T-helper 2 cell treated with Interferon-gamma antibody and Interleukin-4, amounts not matched to agents 5 μg/mL and 100 μg/mL, for 36 hours (primary cell): ENCODE results near the gene TNS3.

Experiments
- DNase-seq: peaks from one replicate; pipeline ENCODE4 v3.0.0; 2021; ENCODE audit warnings: low spot score
- H3K27ac Mint-ChIP-seq: one replicate; pipeline ENCODE4 v1.8.0; 2021; ENCODE audit warnings: mild to moderate bottlenecking, mixed read lengths
- H3K27me3 Mint-ChIP-seq: one replicate; pipeline ENCODE4 v1.8.0; 2021; ENCODE audit warnings: low read depth, mixed read lengths
- H3K36me3 Mint-ChIP-seq: one replicate; pipeline ENCODE4 v1.8.0; 2021; ENCODE audit warnings: low read depth, mixed read lengths
- H3K4me1 Mint-ChIP-seq: one replicate; pipeline ENCODE4 v1.8.0; 2021; ENCODE audit warnings: low read depth, mixed read lengths
- H3K4me3 Mint-ChIP-seq: one replicate; pipeline ENCODE4 v1.8.0; 2022; ENCODE audit warnings: mild to moderate bottlenecking, moderate library complexity, mixed read lengths
- H3K9me3 Mint-ChIP-seq: one replicate; pipeline ENCODE4 v1.8.0; 2021; ENCODE audit warnings: mixed read lengths

The TNS3 gene

GRCh38 chr7:47247132-47247531 lies 334.8 kb downstream of the TNS3 start:
- Mint-ChIP-seq H3K27ac (no peak overlapping the region), H3K36me3 (no peaks in the 10 kb centered on the region), H3K4me3 (no peak overlapping the region), H3K27me3 (peaks cover 4% of the 10 kb centered on the region), H3K4me1 (no peaks in the 10 kb centered on the region), H3K9me3 (no peaks in the 10 kb centered on the region)
- no peak for DNase-seq

GRCh38 chr7:47244692-47245091 lies 337.2 kb downstream of the TNS3 start:
- H3K9me3 Mint-ChIP-seq, result no peaks in the 10 kb centered on the region
- no peak overlapping the region for H3K27ac Mint-ChIP-seq
- peaks cover 3% of the 10 kb centered on the region for H3K27me3 Mint-ChIP-seq

GRCh38 chr7:47241112-47242065 lies 340.5 kb downstream of the TNS3 start:
- Mint-ChIP-seq H3K4me1 (no peaks in the 10 kb centered on the region), H3K36me3 (no peaks in the 10 kb centered on the region), H3K4me3 (no peak overlapping the region), H3K9me3 (no peaks in the 10 kb centered on the region), H3K27ac (no peak overlapping the region), H3K27me3 (peaks cover 3% of the 10 kb centered on the region)
- DNase-seq, result no peak

More at GRCh38 chr7:47244692-47245091, 337.2 kb downstream of the TNS3 start:
- Mint-ChIP-seq H3K36me3 (no peaks in the 10 kb centered on the region), H3K4me3 (no peak overlapping the region), H3K4me1 (no peaks in the 10 kb centered on the region)
- no peak for DNase-seq

GRCh38 chr7:47239931-47240421 lies 341.9 kb downstream of the TNS3 start:
- no peak for DNase-seq
- Mint-ChIP-seq H3K27me3 (peaks cover 3% of the 10 kb centered on the region), H3K27ac (no peak overlapping the region), H3K36me3 (no peaks in the 10 kb centered on the region), H3K4me1 (no peaks in the 10 kb centered on the region), H3K4me3 (no peak overlapping the region), H3K9me3 (no peaks in the 10 kb centered on the region)

DNA sequence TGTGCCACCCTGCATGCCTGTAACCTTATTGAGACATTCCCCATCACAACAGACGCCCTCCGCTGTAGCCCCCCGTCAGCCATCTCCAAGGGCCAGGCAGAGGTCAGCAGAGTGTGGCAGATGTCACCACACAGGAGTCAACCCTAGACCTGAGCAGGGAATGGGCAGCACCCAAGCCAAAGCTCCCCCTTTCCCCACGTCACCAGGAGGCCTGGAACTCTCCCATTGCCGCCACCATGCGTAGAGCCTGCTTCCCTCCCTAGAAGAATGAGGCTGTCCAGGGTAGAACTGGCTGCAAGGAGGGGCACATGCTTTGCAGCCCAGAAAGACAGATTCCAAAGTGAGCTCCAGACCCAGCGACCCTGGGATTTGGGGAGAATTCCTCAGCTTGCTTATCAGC lies 342.9 kb downstream of the TNS3 start:
- Mint-ChIP-seq H3K27ac (no peak overlapping the region), H3K9me3 (no peaks in the 10 kb centered on the region), H3K36me3 (no peaks in the 10 kb centered on the region), H3K4me1 (no peaks in the 10 kb centered on the region), H3K27me3 (peaks cover 3% of the 10 kb centered on the region), H3K4me3 (no peak overlapping the region)
- no peak for DNase-seq

GRCh38 chr7:47236480-47237129 lies 345.3 kb downstream of the TNS3 start:
- peaks cover 3% of the 10 kb centered on the region for H3K27me3 Mint-ChIP-seq
- DNase-seq, result no peak
- H3K4me1 Mint-ChIP-seq, result no peaks in the 10 kb centered on the region
- no peak overlapping the region for H3K4me3 Mint-ChIP-seq
- H3K9me3 Mint-ChIP-seq, result no peaks in the 10 kb centered on the region
- H3K36me3 Mint-ChIP-seq, result no peaks in the 10 kb centered on the region
- H3K27ac Mint-ChIP-seq, result no peak overlapping the region

GRCh38 chr7:47233996-47234395 lies 347.9 kb downstream of the TNS3 start:
- DNase-seq, result no peak
- no peaks in the 10 kb centered on the region for H3K36me3 Mint-ChIP-seq
- no peaks in the 10 kb centered on the region for H3K27me3 Mint-ChIP-seq
- H3K9me3 Mint-ChIP-seq, result no peaks in the 10 kb centered on the region
- no peaks in the 10 kb centered on the region for H3K4me1 Mint-ChIP-seq
- H3K4me3 Mint-ChIP-seq, result no peak overlapping the region
- H3K27ac Mint-ChIP-seq, result no peak overlapping the region

DNA sequence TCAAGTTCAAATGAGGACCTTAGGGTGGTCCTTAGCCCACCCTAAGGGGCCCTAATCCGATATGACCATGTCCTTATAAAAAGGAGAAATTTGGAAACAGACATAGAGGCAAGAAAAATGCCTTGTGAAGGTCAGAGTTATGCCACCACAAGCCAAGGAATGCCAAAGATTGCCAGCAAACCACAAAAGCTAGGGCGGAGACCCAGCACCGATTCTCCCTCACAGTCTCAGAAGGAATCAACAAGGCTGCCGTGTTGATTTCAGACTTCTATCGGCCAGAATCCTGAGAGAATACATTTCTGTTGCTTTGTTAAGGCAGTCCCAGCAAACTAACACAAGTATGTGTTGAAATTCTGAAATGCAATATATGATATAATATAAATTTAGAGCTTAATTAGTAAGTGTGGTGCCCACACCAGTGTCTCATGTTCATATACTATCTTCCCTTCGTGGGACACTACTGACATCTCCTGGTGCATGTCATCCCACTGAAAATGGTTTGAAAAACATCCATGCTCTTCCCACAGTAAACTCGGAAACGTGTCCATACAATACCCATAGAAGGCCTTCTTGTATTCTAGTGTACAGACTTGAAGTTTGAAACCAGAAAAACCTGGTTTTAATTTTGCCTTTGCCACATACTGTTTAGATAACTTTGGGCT lies 349.0 kb downstream of the TNS3 start:
- Mint-ChIP-seq H3K36me3 (no peaks in the 10 kb centered on the region), H3K27me3 (no peaks in the 10 kb centered on the region), H3K9me3 (no peaks in the 10 kb centered on the region), H3K27ac (no peak overlapping the region), H3K4me1 (no peaks in the 10 kb centered on the region), H3K4me3 (no peak overlapping the region)
- DNase-seq, result no peak

GRCh38 chr7:47231627-47232026 lies 350.3 kb downstream of the TNS3 start:
- no peaks in the 10 kb centered on the region for H3K27me3 Mint-ChIP-seq
- H3K9me3 Mint-ChIP-seq, result no peaks in the 10 kb centered on the region
- H3K27ac Mint-ChIP-seq, result no peak overlapping the region
- no peak for DNase-seq
- no peaks in the 10 kb centered on the region for H3K36me3 Mint-ChIP-seq
- no peak overlapping the region for H3K4me3 Mint-ChIP-seq
- H3K4me1 Mint-ChIP-seq, result no peaks in the 10 kb centered on the region

- H3K4me3 Mint-ChIP-seq, result no peak overlapping the region
- no peaks in the 10 kb centered on the region for H3K27me3 Mint-ChIP-seq
- H3K27ac Mint-ChIP-seq, result no peak overlapping the region
- H3K4me1 Mint-ChIP-seq, result no peaks in the 10 kb centered on the region
- no peak for DNase-seq
- no peaks in the 10 kb centered on the region for H3K9me3 Mint-ChIP-seq
- H3K36me3 Mint-ChIP-seq, result no peaks in the 10 kb centered on the region
Observed at GRCh38 chr7:47231032-47231431, 350.9 kb downstream of the TNS3 start.

- H3K4me3 Mint-ChIP-seq, result no peak overlapping the region
- H3K27me3 Mint-ChIP-seq, result no peaks in the 10 kb centered on the region
- no peak overlapping the region for H3K27ac Mint-ChIP-seq
- H3K9me3 Mint-ChIP-seq, result no peaks in the 10 kb centered on the region
- no peaks in the 10 kb centered on the region for H3K36me3 Mint-ChIP-seq
- no peak for DNase-seq
- H3K4me1 Mint-ChIP-seq, result no peaks in the 10 kb centered on the region
Observed at GRCh38 chr7:47228386-47229014, 353.4 kb downstream of the TNS3 start.

DNA sequence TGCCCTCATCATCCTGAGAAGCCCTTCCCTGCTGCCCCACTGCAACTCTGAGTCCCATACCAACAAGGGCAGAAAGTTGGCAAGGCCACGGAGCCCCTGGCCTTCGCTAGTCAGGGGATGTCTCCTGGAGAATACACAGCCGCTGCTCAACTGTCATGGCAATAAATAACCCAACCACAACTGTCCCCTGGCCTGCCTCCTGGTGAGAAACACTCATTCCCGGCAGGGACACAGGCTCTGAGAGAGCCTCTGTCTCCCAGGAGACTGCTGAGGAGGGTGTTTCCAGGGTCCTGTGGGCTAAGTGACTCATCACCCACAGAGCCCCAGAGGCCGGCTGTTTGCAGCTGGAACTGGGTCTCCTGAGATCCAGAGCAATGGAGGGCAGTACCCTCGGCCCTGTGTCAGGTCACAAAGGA lies 354.1 kb downstream of the TNS3 start:
- Mint-ChIP-seq H3K36me3 (no peaks in the 10 kb centered on the region), H3K4me1 (no peaks in the 10 kb centered on the region), H3K27me3 (no peaks in the 10 kb centered on the region), H3K4me3 (no peak overlapping the region), H3K9me3 (no peaks in the 10 kb centered on the region), H3K27ac (no peak overlapping the region)
- DNase-seq, result no peak

DNA sequence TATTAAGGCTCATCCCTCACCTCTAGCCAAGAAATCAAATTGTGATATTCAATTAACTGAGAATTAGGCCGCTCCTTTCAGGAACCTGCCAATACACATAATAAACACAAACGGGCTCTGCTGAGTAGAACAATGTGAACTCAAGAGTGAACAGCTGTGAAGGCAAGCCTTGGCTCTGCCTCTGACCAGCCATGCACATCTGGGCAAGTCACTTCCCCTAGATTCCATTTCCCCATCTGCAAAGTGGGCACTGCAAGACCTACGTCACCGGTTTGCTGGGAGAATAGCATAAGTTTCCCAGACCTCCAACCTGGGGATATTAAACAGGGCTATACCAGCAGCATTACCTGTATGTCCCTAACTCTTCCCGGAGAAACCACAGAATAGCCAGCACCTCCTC lies 355.2 kb downstream of the TNS3 start:
- Mint-ChIP-seq H3K4me1 (no peaks in the 10 kb centered on the region), H3K36me3 (no peaks in the 10 kb centered on the region), H3K27ac (no peak overlapping the region), H3K27me3 (no peaks in the 10 kb centered on the region), H3K9me3 (no peaks in the 10 kb centered on the region), H3K4me3 (no peak overlapping the region)
- no peak for DNase-seq
